GM19395 (cell line): ENCODE data around the gene TMEM128.
"Not testable (repeated sequence)": the region's sequence is repeated elsewhere in the genome, so short reads cannot be mapped to it uniquely, and the experiment has no call there.

Source experiments
- ATAC-seq: cut with Tn5 transposase; IDR thresholded peaks from one replicate; pipeline ENCODE4 v1.9.1; 2021; ENCODE audit warnings: mild to moderate bottlenecking, moderate library complexity; ENCODE audit not compliant: unreplicated experiment

TMEM128 gene

GRCh38 chr4:4202510-4202909 is 45.5 kb downstream of the TMEM128 start:
- ATAC-seq, result no peak

GRCh38 chr4:4200624-4201023 is 47.4 kb downstream of the TMEM128 start:
- no peak for ATAC-seq

DNA sequence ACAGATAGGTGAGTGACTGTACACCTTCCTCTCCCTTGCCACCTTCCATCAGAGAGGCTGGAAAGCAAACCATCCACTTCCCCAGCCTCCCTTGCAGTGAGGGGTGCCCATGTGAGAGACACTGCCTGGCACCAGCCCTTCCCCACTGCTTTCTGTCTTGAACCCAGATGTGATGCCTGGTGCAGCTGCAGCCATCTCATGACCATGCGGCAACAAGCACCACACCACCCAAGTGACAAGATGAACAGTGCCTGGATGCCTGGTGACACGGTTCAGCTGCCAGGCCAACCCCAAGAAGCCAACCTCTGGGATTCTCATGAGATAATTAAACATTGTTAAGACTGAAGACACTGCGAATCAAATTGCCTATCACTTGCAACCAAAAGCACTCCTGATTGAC is 52.7 kb downstream of the TMEM128 start:
- no peak for ATAC-seq

DNA sequence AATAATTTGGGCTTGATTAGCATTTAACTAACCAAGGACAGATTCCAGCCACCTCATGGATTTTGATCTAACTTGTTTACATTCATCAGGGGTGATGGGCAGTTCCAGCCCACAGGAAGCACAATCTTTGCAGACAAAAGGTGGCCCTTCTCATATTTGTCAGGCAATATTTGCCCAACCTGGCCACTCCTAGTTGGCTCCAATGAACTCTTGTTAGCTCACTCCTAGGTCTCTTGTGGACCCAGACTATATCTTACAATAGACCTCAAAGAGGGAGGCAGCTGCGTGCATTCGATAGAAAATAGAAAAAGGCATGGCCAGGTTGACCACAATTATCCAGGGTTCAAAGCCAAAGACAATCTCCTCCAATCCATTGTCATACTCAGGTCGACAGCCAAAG is 59.5 kb downstream of the TMEM128 start:
- not testable (repeated sequence) for ATAC-seq
